ENCODE measurements around the gene MYO18B. TPM values are rescaled to one million over a fixed set of nuclear protein-coding genes. Genes with fewer than 3 reads are reported as not detected.

MYO18B gene
- total and polyA plus RNA-seq, 2 donors (not counting 3 experiments of a cell fraction or from before 2014, with no cell fraction given), result 0.01 TPM; not detected in 1

DNA sequence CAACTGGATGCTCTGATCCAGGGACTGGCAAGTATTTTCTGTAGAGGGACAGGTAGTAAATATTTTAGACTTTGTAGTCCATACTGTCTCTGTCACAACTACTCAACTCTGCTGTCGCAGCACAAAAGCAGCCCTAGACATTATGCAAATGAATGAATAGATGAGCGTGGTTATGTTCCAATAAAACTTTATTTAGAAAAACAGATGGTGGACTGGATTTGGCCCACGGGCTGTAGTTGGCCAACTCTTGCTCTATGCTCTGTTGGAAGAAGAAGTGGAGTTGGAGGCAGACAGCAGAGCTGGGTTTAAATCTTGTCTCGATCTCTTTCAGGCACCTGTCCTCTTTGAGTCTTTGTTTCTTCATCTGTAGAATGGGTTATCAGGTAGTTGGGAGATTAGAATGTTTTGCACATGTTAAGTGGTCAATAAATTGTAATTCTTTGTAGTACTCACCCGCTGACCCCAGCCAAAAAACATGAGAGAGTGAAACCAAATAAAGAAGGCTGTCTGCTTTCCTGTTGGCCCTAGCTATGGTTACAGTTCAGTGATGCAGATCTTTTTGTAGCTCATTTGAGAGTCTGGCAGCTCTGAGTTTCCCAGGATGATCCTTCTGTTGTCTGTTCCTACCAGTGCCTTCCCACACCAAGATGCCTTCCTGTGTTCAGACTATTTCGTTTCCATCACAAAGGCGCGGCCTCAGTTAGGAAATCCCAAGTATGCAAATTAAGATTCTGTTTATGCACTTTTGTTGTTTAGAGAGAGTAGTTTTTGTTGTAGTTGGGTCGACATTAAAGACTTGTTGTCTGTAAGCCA lies 229.2 kb downstream of the MYO18B start:
- no peak overlapping the region for H3K27ac ChIP-seq (ENCODE audit: insufficient read depth, low read depth, low read length)
- DNase-seq (ENCODE audit: low read depth, low spot score) (no peak), FAIRE-seq (no peak)
- no peaks in the 10 kb centered on the region for H3K79me2 ChIP-seq (ENCODE audit: control insufficient read depth, insufficient read depth, low read length)
- TF ChIP-seq POLR2A (IDR thresholded peaks at IDR 0.05; ENCODE audit: low read depth, low read length) (no peak), FOS (IDR thresholded peaks at IDR 0.05; ENCODE audit: borderline replicate concordance, insufficient read depth, low read length) (no peak), JUN (IDR thresholded peaks at IDR 0.05; ENCODE audit: borderline replicate concordance, insufficient read depth, insufficient read length, low read depth) (no peak), EZH2 (IDR thresholded peaks at IDR 0.05; ENCODE audit: borderline replicate concordance, low read depth, low read length, severe bottlenecking) (no peak), POLR2AphosphoS5 (IDR thresholded peaks at IDR 0.05; ENCODE audit: insufficient read depth, low read depth, low read length) (no peak), GATA2 (IDR thresholded peaks at IDR 0.05; ENCODE audit: insufficient read depth, insufficient read length, low read depth, low read length) (no peak), MYC (IDR thresholded peaks at IDR 0.05; ENCODE audit: low read depth, low read length) (no peak)
- TF ChIP-seq, protein P1, sequence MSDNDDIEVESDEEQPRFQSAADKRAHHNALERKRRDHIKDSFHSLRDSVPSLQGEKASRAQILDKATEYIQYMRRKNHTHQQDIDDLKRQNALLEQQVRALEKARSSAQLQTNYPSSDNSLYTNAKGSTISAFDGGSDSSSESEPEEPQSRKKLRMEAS (IDR thresholded peaks at IDR 0.05; ENCODE audit: insufficient read depth, insufficient read length), result no peak
- TF ChIP-seq, protein P2, sequence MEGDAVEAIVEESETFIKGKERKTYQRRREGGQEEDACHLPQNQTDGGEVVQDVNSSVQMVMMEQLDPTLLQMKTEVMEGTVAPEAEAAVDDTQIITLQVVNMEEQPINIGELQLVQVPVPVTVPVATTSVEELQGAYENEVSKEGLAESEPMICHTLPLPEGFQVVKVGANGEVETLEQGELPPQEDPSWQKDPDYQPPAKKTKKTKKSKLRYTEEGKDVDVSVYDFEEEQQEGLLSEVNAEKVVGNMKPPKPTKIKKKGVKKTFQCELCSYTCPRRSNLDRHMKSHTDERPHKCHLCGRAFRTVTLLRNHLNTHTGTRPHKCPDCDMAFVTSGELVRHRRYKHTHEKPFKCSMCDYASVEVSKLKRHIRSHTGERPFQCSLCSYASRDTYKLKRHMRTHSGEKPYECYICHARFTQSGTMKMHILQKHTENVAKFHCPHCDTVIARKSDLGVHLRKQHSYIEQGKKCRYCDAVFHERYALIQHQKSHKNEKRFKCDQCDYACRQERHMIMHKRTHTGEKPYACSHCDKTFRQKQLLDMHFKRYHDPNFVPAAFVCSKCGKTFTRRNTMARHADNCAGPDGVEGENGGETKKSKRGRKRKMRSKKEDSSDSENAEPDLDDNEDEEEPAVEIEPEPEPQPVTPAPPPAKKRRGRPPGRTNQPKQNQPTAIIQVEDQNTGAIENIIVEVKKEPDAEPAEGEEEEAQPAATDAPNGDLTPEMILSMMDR (IDR thresholded peaks at IDR 0.05; ENCODE audit: extremely low read depth in 1 of 2, insufficient read depth in 1 of 2, low read depth in 1 of 2, low read length in 2 of 2), result no peak
- H3K4me1 ChIP-seq (ENCODE audit: control insufficient read depth, extremely low read depth, insufficient read depth, low read length), result no peaks in the 10 kb centered on the region
- no peak overlapping the region for H3K4me2 ChIP-seq (ENCODE audit: insufficient read depth, low read length)
- dilution Hi-C loops (cut with MboI; ENCODE audit: extremely low pct_ligation_motif_present, low sequenced_read_pairs) (no loop called here), intact Hi-C loops (cut with micrococcal nuclease) (no loop called here)
- no TSS peak for BruUV-seq (replicated peaks)
- H3K4me3 ChIP-seq (replicated peaks in 1 of 3; ENCODE audit: insufficient read depth in 1 of 3, low read depth in 1 of 3, low read length in 3 of 3), result no peak overlapping the region
- ChIA-PET CTCF (no interaction called here), POLR2A (no interaction called here)
- H3K27me3 ChIP-seq (ENCODE audit: control insufficient read depth in 2 of 2, insufficient read depth in 2 of 2, low read length in 2 of 2), result no peaks in the 10 kb centered on the region
- no peak overlapping the region for H3K9ac ChIP-seq (replicated peaks; ENCODE audit: extremely low read depth, insufficient read depth, low read length)
- H2AFZ ChIP-seq (ENCODE audit: low read depth, low read length), result no peak overlapping the region
- H4K20me1 ChIP-seq (replicated peaks; ENCODE audit: control insufficient read depth, extremely low read depth, insufficient read depth, low read length), result no peaks in the 10 kb centered on the region
- no peaks in the 10 kb centered on the region for H3K9me1 ChIP-seq (replicated peaks; ENCODE audit: control insufficient read depth, extremely low read depth, insufficient read depth, low read length)
- H3K36me3 ChIP-seq (ENCODE audit: control insufficient read depth in 2 of 2, extremely low read depth in 1 of 2, insufficient read depth in 2 of 2, low read length in 2 of 2), result no peaks in the 10 kb centered on the region
- H3K9me3 ChIP-seq (replicated peaks; ENCODE audit: control insufficient read depth, insufficient read depth, low read length), result peaks cover 4% of the 10 kb centered on the region

All from endothelial cell of umbilical vein (primary cell).